LNCaP clone FGC (cell line): ENCODE measurements around the gene PHACTR2.

Experiments used
- DNase-seq: peaks from one replicate; pipeline ENCODE4 v3.0.0-alpha.2; 2011; ENCODE audit warnings: low read depth
- H3K4me3 ChIP-seq: 2 replicates; pipeline ENCODE4 v1.5.1; 2011; ENCODE audit warnings: mild to moderate bottlenecking, low read depth, low read length, control low read depth
- CTCF ChIP-seq: IDR thresholded peaks from 2 replicates; pipeline ENCODE4 v1.5.1; 2012; ENCODE audit warnings: mild to moderate bottlenecking; ENCODE audit not compliant: control insufficient read depth, insufficient read depth; ENCODE audit errors: extremely low read depth

PHACTR2 gene

DNA sequence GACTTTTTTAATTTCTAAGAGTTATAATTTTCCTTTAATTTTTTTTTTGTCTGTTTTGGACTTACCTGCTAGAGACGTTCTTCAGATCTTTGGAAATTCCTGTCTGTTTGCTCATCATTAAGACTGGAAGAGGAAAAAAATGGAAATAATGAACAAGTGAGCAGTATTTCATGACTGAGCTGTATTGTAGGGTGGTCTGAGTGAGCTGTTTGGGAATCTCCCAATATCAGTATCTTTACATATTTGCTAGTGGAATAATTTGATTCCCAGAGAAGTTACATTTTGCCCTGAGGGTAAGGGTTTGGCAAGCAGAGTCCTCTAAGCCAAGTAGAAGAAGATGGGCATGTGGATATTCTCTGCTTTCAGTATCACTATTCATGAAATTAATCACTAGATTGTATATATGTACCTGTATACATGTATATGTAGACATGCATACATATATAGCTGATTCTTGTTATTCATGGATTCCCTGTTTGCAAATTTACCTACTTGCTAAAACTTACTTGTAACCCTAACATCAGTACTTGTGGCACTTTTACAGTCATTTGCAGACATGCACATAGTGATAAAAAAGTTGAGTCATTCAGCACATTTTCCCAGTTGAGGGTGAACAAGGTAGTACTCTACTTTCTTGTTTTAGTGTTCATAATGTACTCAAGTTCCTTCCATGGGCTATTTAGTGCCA is 200.0 kb downstream of the PHACTR2 start:
- TF ChIP-seq CTCF: no peak
- DNase-seq: no peak

DNA sequence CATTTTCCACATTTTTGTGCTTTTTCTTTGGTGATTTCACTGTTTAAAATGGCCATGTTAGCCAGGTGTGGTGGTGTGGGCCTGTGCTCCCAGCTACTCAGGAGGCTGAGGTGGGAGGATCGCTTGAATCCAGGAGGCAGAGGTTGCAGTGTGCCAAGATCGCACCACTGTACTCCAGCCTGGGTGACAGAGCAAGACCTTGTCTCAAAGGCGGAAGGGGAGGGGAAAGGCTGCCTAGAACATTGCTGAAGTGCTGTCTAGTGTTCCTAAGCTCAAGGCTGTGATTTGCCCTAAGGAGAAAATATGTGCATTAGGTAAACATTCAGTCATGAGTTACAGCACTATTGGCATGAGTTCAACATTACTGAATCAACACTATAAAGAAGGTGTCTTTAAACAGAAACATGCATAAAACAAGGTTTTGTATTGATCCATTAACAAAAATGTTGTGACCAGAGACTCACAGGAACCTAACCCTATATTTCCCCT is 200.6 kb downstream of the PHACTR2 start:
- peak; percentile 69 for DNase-seq
- no peak overlapping the region for H3K4me3 ChIP-seq
- TF ChIP-seq CTCF: no peak

More for the DNA sequence above, 200.0 kb downstream of the PHACTR2 start:
- H3K4me3 ChIP-seq: no peak overlapping the region

- TF ChIP-seq CTCF: no peak
- H3K4me3 ChIP-seq: no peak overlapping the region
- peak; percentile 48 for DNase-seq
Measured at GRCh38 chr6:143880412-143880811, 202.6 kb downstream of the PHACTR2 start.
